Measurements from ENCODE around the gene HCRTR1. TPM values are rescaled to one million over a fixed set of nuclear protein-coding genes. Genes with fewer than 3 reads are reported as not detected.

HCRTR1 gene
- total RNA-seq, result not detected

- ATAC-seq (peak; percentile 28 to 44), DNase-seq (no peak)
- no peaks in the 10 kb centered on the region for H3K36me3 Mint-ChIP-seq (ENCODE audit: insufficient read depth)
- peaks cover 3% of the 10 kb centered on the region for H3K4me1 Mint-ChIP-seq (ENCODE audit: low read depth)
- H3K4me3 Mint-ChIP-seq, result peak within 1 kb of the TSS; percentile 71
- no peaks in the 10 kb centered on the region for H3K9me3 Mint-ChIP-seq
- peaks cover 42% of the 10 kb centered on the region for H3K27me3 Mint-ChIP-seq (ENCODE audit: low read depth)
Observed at GRCh38 chr1:31617218-31617915, at the start of gene HCRTR1. Gene HCRTR1, plus strand, starts transcription at chr1:31617689. Its CDS starts 1,504 bp downstream, at chr1:31619193.

GRCh38 chr1:31567956-31568570, 49.4 kb upstream of the HCRTR1 start:
- ATAC-seq (no peak), DNase-seq (no peak)
- Mint-ChIP-seq H3K4me1 (ENCODE audit: low read depth) (no peaks in the 10 kb centered on the region), H3K27me3 (ENCODE audit: low read depth) (peaks cover 12% of the 10 kb centered on the region), H3K9me3 (no peaks in the 10 kb centered on the region), H3K4me3 (no peak overlapping the region), H3K36me3 (ENCODE audit: insufficient read depth) (no peaks in the 10 kb centered on the region)

- Mint-ChIP-seq H3K9me3 (no peaks in the 10 kb centered on the region), H3K27me3 (ENCODE audit: low read depth) (peaks cover 12% of the 10 kb centered on the region), H3K36me3 (ENCODE audit: insufficient read depth) (no peaks in the 10 kb centered on the region), H3K4me1 (ENCODE audit: low read depth) (no peaks in the 10 kb centered on the region), H3K4me3 (no peak overlapping the region)
- DNase-seq (no peak), ATAC-seq (no peak)
Observed at GRCh38 chr1:31568895-31569595, 48.4 kb upstream of the HCRTR1 start.

- no peak for ATAC-seq
Observed at GRCh38 chr1:31569596-31570173, 47.8 kb upstream of the HCRTR1 start.

GRCh38 chr1:31570228-31570627, 47.3 kb upstream of the HCRTR1 start:
- ATAC-seq, result no peak
- Mint-ChIP-seq H3K9me3 (no peaks in the 10 kb centered on the region), H3K36me3 (ENCODE audit: insufficient read depth) (no peaks in the 10 kb centered on the region)

More at GRCh38 chr1:31569596-31570173, 47.8 kb upstream of the HCRTR1 start:
- H3K27me3 Mint-ChIP-seq (ENCODE audit: low read depth), result peaks cover 13% of the 10 kb centered on the region
- no peaks in the 10 kb centered on the region for H3K36me3 Mint-ChIP-seq (ENCODE audit: insufficient read depth)
- no peaks in the 10 kb centered on the region for H3K4me1 Mint-ChIP-seq (ENCODE audit: low read depth)
- no peaks in the 10 kb centered on the region for H3K9me3 Mint-ChIP-seq
- no peak for DNase-seq
- no peak overlapping the region for H3K4me3 Mint-ChIP-seq

GRCh38 chr1:31570906-31571305, 46.6 kb upstream of the HCRTR1 start:
- Mint-ChIP-seq H3K4me1 (ENCODE audit: low read depth) (no peaks in the 10 kb centered on the region), H3K27me3 (ENCODE audit: low read depth) (peaks cover 16% of the 10 kb centered on the region), H3K4me3 (no peak overlapping the region), H3K36me3 (ENCODE audit: insufficient read depth) (no peaks in the 10 kb centered on the region), H3K9me3 (no peaks in the 10 kb centered on the region)
- DNase-seq, result no peak
- no peak for ATAC-seq

More at GRCh38 chr1:31570228-31570627, 47.3 kb upstream of the HCRTR1 start:
- Mint-ChIP-seq H3K27me3 (ENCODE audit: low read depth) (peaks cover 14% of the 10 kb centered on the region), H3K4me1 (ENCODE audit: low read depth) (no peaks in the 10 kb centered on the region), H3K4me3 (no peak overlapping the region)
- DNase-seq, result no peak

GRCh38 chr1:31571340-31572295, 45.9 kb upstream of the HCRTR1 start:
- Mint-ChIP-seq H3K4me3 (no peak overlapping the region), H3K27me3 (ENCODE audit: low read depth) (peaks cover 22% of the 10 kb centered on the region), H3K9me3 (no peaks in the 10 kb centered on the region), H3K36me3 (ENCODE audit: insufficient read depth) (no peaks in the 10 kb centered on the region), H3K4me1 (ENCODE audit: low read depth) (peaks cover 2% of the 10 kb centered on the region)
- ATAC-seq (no peak), DNase-seq (no peak)

GRCh38 chr1:31572323-31573104, 45.0 kb upstream of the HCRTR1 start:
- DNase-seq (no peak), ATAC-seq (no peak)
- Mint-ChIP-seq H3K9me3 (no peaks in the 10 kb centered on the region), H3K4me1 (ENCODE audit: low read depth) (peaks cover 3% of the 10 kb centered on the region), H3K27me3 (ENCODE audit: low read depth) (peaks cover 23% of the 10 kb centered on the region), H3K4me3 (no peak overlapping the region), H3K36me3 (ENCODE audit: insufficient read depth) (no peaks in the 10 kb centered on the region)

- H3K36me3 Mint-ChIP-seq (ENCODE audit: insufficient read depth), result no peaks in the 10 kb centered on the region
- H3K27me3 Mint-ChIP-seq (ENCODE audit: low read depth), result peaks cover 23% of the 10 kb centered on the region
- H3K4me1 Mint-ChIP-seq (ENCODE audit: low read depth), result peaks cover 3% of the 10 kb centered on the region
- ATAC-seq (no peak), DNase-seq (no peak)
- no peaks in the 10 kb centered on the region for H3K9me3 Mint-ChIP-seq
- H3K4me3 Mint-ChIP-seq, result no peak overlapping the region
Observed at GRCh38 chr1:31573261-31573660, 44.2 kb upstream of the HCRTR1 start.

- H3K4me3 Mint-ChIP-seq, result no peak overlapping the region
Observed at GRCh38 chr1:31574749-31575368, 42.6 kb upstream of the HCRTR1 start.

GRCh38 chr1:31575369-31576140, 41.9 kb upstream of the HCRTR1 start:
- H3K4me1 Mint-ChIP-seq (ENCODE audit: low read depth), result peaks cover 3% of the 10 kb centered on the region
- no peaks in the 10 kb centered on the region for H3K9me3 Mint-ChIP-seq
- DNase-seq (no peak), ATAC-seq (no peak)
- no peak overlapping the region for H3K4me3 Mint-ChIP-seq
- no peaks in the 10 kb centered on the region for H3K36me3 Mint-ChIP-seq (ENCODE audit: insufficient read depth)
- peaks cover 20% of the 10 kb centered on the region for H3K27me3 Mint-ChIP-seq (ENCODE audit: low read depth)

More at GRCh38 chr1:31574749-31575368, 42.6 kb upstream of the HCRTR1 start:
- peaks cover 3% of the 10 kb centered on the region for H3K4me1 Mint-ChIP-seq (ENCODE audit: low read depth)
- ATAC-seq (no peak), DNase-seq (no peak)
- H3K9me3 Mint-ChIP-seq, result no peaks in the 10 kb centered on the region
- no peaks in the 10 kb centered on the region for H3K36me3 Mint-ChIP-seq (ENCODE audit: insufficient read depth)
- peaks cover 20% of the 10 kb centered on the region for H3K27me3 Mint-ChIP-seq (ENCODE audit: low read depth)

GRCh38 chr1:31576201-31576669, 41.3 kb upstream of the HCRTR1 start, which contains the start of gene TINAGL1:
Gene TINAGL1, plus strand, starts transcription at chr1:31576515. Its CDS starts 634 bp downstream, at chr1:31577149.
- Mint-ChIP-seq H3K4me3 (no peak within 1 kb of the TSS), H3K36me3 (ENCODE audit: insufficient read depth) (no peaks in the 10 kb centered on the region), H3K27me3 (ENCODE audit: low read depth) (peaks cover 20% of the 10 kb centered on the region), H3K9me3 (no peaks in the 10 kb centered on the region), H3K4me1 (ENCODE audit: low read depth) (peaks cover 3% of the 10 kb centered on the region)
- DNase-seq (no peak), ATAC-seq (peak; percentile 10 to 46)

Data from activated T-cell treated with anti-CD3 and anti-CD28 coated beads, Interleukin-2, amount 50 U/mL, for 4 hours (primary cell).